Spinal cord (tissue), 10 donors: ENCODE data around the gene SMYD3. TPM values are rescaled to one million over a fixed set of nuclear protein-coding genes. Genes with fewer than 3 reads are reported as not detected.
"Not testable (repeated sequence)": the region's sequence is repeated elsewhere in the genome, so short reads cannot be mapped to it uniquely, and the experiment has no call there.

Experiments
- DNase-seq, 6 donors: peaks; one replicate each; pipeline versions ENCODE4 v3.0.0 to v3.0.0-alpha.2; 2013 to 2015; ENCODE audit warnings: low spot score in 6 of 6, low read depth in 4 of 6
- H3K27ac ChIP-seq: one replicate; pipeline ENCODE4 v1.5.1; 2013; ENCODE audit warnings: low read depth, low read length, control low read depth
- H3K27me3 ChIP-seq: one replicate; pipeline ENCODE4 v1.6.1; 2013; ENCODE audit warnings: low read length; ENCODE audit not compliant: control insufficient read depth, insufficient read depth
- H3K36me3 ChIP-seq: one replicate; pipeline ENCODE4 v1.6.1; 2013; ENCODE audit warnings: low read length; ENCODE audit not compliant: control insufficient read depth, insufficient read depth
- H3K4me1 ChIP-seq: one replicate; pipeline ENCODE4 v1.6.1; 2013; ENCODE audit warnings: low read length; ENCODE audit not compliant: control insufficient read depth, insufficient read depth
- H3K4me3 ChIP-seq: one replicate; pipeline ENCODE4 v1.5.1; 2013; ENCODE audit warnings: low read depth, low read length, control low read depth
- H3K9me3 ChIP-seq: one replicate; pipeline ENCODE4 v1.6.1; 2013; ENCODE audit warnings: low read length; ENCODE audit not compliant: control insufficient read depth, insufficient read depth
- WGBS: methylation state at CpG from one replicate; pipeline ENCODE4 v1.1.5; 2013; ENCODE audit warnings: missing lambda C conversion rate; ENCODE audit not compliant: insufficient coverage; 5-methylcytosine and 5-hydroxymethylcytosine counted together
- polyA plus RNA-seq, 2 donors: library from polyadenylated mRNA; unstranded; fragments of 120-200 nt; gene quantifications; one replicate each; pipeline ENCODE4 v1.2.1, GENCODE V29; 2013; ENCODE audit not compliant: insufficient read length in 2 of 2
- total RNA-seq, 2 donors: library from RNA; depleted of rRNA in 1 of 2; stranded (reverse); fragments of 120-200 nt in 1 of 2; fragments of >200 nt in 1 of 2; gene quantifications; one replicate each; pipeline versions ENCODE4 v1.2.3 to v1.2.4, GENCODE V29; 2013 to 2014
- donor health status: healthy.

The SMYD3 gene
- total and polyA plus RNA-seq, 4 donors: 37.5 to 54.4 (median 49.4) TPM

DNA sequence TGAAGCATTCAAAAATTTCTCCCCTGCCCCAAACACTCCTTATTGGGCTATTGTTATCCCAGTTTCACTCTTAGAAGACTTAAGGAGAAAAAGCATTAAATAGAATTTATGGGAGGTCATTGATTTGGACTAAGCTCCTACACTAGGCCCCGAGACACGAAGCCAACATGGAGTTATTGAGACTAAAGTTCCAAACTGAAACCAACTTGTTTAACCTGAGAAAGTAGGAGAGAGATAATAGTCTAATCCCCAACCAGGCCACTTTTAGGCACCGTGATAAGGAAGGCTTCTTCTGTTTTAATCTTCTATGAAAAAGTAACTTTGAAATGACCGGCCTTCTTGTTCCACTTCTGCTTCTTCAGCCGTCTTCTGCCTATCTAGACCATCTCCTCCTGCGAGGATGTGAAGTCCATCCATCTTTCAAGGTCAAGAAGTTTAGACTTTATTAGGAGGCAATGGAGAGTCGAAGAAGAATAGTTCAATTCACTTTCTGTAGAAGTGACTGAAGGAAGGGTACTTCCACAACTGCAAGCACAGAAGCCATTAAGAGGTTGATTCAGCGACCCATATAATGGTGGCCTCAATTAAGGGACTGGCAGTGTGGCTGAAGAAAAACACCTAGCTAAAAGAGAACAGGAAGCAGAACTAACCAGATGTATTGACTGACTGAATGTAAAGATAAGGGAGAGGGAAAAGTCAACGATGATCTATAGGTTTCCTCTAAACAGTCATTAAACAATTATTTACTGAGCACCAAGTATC, 428.8 kb downstream of the SMYD3 start:
- H3K9me3 ChIP-seq: no peaks in the 10 kb centered on the region
- H3K27me3 ChIP-seq: no peaks in the 10 kb centered on the region
- no peaks in the 10 kb centered on the region for H3K36me3 ChIP-seq
- WGBS: 100% methylated on average over 2 of the region's 9 CpGs
- H3K4me1 ChIP-seq: no peaks in the 10 kb centered on the region
- no peak overlapping the region for H3K27ac ChIP-seq
- no peak overlapping the region for H3K4me3 ChIP-seq
- no peak for DNase-seq

DNA sequence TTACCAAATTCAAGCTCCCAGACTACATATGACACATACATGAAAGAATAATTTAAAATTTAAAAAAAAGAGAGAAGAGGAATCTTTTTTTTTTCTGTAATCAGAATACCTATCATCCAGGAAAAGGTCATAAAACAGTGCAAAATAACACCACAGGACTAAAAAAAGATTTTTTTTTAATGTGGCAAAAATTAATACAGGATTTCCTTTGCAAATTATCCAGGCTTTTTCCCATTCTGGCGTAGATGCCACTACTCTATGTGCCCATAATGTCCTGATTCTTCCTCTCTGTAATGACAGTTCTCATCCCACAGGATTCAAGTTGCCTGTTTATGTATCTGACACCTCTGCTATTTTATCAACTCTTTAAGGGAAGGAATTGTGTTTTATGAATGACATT, 429.6 kb downstream of the SMYD3 start:
- 88% methylated on average over 1 of the region's 1 CpG for WGBS

DNA sequence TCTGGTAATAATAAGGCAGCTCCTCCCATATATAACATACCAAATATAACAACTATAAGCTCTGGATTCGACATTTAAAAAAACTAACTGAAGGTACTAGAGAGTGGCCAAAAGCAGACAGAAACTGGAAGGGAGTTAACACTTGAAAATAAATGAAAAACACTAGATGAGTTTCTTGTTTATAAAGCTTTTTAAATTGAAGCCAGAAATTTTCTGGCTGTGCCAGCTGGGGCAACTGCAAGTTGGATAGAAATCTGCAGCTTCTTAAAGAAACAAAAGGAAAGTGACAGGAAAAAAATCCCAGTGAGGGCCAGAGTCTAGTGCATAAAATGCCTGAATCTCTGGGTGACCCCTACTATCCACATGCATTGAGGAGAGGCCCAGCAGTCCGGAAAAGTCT, 432.7 kb downstream of the SMYD3 start:
- H3K36me3 ChIP-seq: no peaks in the 10 kb centered on the region
- H3K27me3 ChIP-seq: no peaks in the 10 kb centered on the region
- no peaks in the 10 kb centered on the region for H3K9me3 ChIP-seq
- no peak overlapping the region for H3K4me3 ChIP-seq
- H3K4me1 ChIP-seq: peaks cover 3% of the 10 kb centered on the region
- no CpG with 5 or more reads among the region's 2 CpGs for WGBS
- H3K27ac ChIP-seq: no peak overlapping the region
- peak in 1 of 6 donors; percentile 22 for DNase-seq

More for the DNA sequence above, 429.6 kb downstream of the SMYD3 start:
- H3K27ac ChIP-seq: no peak overlapping the region
- H3K36me3 ChIP-seq: no peaks in the 10 kb centered on the region
- no peaks in the 10 kb centered on the region for H3K4me1 ChIP-seq
- H3K4me3 ChIP-seq: no peak overlapping the region
- no peak for DNase-seq
- no peaks in the 10 kb centered on the region for H3K27me3 ChIP-seq
- H3K9me3 ChIP-seq: no peaks in the 10 kb centered on the region

DNA sequence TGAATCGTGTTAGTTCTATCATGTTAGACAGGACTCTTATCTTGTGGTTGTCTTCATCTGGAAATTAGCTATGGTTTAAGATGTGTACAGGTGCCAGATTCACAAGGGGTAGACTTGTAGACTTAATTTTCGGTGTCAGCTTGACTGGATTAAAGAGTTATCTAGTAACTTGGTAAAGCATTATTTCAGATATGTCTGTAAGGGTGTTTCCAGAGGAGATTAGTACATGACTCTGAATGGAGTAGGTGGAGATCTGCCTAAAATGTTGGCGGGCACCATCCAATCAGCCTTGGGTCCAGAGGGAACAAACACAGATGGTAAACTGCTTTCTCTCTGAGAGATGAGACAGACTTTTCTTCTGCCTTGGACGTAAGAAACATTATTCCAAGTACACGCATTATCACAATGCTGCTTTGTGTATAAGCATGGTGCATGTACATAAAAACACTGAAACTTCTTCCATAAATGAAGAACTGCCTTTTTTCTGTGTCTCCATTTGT, 434.6 kb downstream of the SMYD3 start:
- no peaks in the 10 kb centered on the region for H3K9me3 ChIP-seq
- H3K36me3 ChIP-seq: no peaks in the 10 kb centered on the region
- peaks cover 3% of the 10 kb centered on the region for H3K4me1 ChIP-seq
- H3K27me3 ChIP-seq: no peaks in the 10 kb centered on the region
- no peak overlapping the region for H3K4me3 ChIP-seq
- H3K27ac ChIP-seq: no peak overlapping the region
- DNase-seq: peak in 3 of 6 donors; percentile 5 to 83 (median 24)
- 72% methylated on average over 3 of the region's 5 CpGs for WGBS

DNA sequence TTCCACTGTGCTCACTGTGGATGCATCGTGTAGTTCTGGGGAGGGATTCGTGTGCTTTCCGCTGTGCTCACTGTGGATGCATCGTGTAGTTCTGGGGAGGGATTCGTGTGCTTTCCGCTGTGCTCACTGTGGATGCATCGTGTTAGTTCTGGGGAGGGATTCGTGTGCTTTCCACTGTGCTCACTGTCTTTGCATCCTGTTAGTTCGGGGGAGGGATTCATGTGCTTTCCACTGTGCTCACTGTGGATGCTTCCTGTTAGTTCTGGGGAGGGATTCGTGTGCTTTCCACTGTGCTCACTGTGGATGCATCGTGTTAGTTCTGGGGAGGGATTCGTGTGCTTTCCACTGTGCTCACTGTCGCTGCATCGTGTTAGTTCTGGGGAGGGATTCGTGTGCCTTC, 435.1 kb downstream of the SMYD3 start:
- 56% methylated on average over 8 of the region's 15 CpGs for WGBS

DNA sequence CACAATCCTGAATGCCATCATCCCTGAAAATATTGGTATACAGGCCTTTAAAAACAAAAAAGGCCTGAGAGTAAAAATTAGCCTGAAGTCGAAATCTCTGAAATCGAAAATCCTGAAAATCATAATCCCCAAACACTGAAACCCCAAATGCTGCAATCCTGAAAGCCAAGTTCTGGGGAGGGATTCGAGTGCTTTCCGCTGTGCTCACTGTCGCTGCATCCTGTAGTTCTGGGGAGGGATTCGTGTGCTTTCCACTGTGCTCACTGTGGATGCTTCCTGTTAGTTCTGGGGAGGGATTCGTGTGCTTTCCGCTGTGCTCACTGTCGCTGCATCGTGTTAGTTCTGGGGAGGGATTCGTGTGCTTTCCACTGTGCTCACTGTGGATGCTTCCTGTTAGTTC, 435.5 kb downstream of the SMYD3 start:
- not testable (repeated sequence) for DNase-seq, H3K27ac ChIP-seq, H3K9me3 ChIP-seq, H3K27me3 ChIP-seq, H3K4me1 ChIP-seq, H3K4me3 ChIP-seq, H3K36me3 ChIP-seq
- WGBS: 49% methylated on average over 9 of the region's 11 CpGs

More for the DNA sequence above, 435.1 kb downstream of the SMYD3 start:
- DNase-seq, H3K27ac ChIP-seq, H3K27me3 ChIP-seq, H3K4me3 ChIP-seq, H3K9me3 ChIP-seq, H3K4me1 ChIP-seq, H3K36me3 ChIP-seq: not testable (repeated sequence)

DNA sequence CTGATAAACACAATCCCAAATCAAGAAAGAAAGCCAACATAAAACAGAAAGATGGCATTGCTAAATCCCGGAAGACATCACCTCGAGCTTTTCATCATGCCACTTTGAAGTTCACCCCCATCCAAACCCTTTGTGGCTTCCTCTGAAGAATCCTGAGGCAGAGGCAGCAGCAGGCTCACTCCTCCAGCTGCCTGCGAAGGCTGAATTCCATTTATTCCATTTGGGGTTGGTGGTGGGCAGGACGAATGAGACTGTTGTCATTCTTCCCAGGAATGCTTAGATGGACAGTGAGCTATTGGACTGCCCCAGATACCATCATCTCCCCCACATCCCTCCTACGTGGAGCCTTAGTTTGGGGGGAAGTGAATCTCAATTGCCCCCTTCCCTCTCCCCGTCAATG, 437.5 kb downstream of the SMYD3 start:
- Histone ChIP-seq H3K36me3 (no peaks in the 10 kb centered on the region), H3K4me3 (no peak overlapping the region), H3K4me1 (peaks cover 3% of the 10 kb centered on the region), H3K27me3 (no peaks in the 10 kb centered on the region), H3K9me3 (no peaks in the 10 kb centered on the region), H3K27ac (no peak overlapping the region)
- no peak for DNase-seq
- 71% methylated on average over 2 of the region's 6 CpGs for WGBS

DNA sequence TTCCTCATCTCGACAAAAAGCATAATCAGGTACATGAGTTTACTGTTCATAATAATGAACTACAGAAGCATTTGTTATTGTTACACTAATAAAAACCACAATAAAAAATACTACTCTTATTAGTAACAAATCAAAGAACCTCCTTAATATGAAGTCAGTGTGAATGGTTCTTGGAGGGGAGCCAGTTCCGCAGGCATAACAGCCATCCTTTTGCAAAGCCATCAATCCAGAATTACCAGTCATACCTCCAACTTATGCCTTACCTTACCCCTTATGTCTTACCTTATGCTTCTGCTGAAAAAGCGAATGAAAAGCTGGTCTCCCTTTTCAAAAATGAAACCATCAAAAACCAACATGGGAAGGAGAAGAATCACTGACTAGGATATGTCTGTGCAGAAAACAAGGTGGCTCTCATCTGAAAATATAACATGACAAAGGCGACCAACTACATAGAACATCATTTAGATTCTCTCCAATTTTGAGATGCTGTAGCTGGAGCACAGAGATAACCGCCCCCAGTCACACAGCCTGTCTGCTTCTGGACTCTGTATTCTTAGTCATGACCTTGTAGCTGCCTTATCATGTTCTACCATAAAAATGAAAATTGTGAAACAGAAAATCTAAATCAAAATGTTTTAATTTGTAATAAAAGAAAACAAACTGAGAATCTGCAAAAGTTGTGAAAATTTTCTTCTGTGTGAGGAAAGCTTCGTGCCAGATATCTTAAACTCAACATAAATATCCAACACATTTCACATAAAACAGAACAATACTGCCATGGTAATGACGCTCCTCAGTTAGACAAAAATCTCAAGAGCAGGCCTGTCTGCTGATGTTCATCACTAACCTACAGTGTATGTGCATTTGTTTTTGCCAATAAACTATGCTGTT, 438.2 kb downstream of the SMYD3 start:
- Histone ChIP-seq H3K9me3 (no peaks in the 10 kb centered on the region), H3K27me3 (no peaks in the 10 kb centered on the region), H3K27ac (no peak overlapping the region), H3K4me3 (no peak overlapping the region), H3K36me3 (no peaks in the 10 kb centered on the region), H3K4me1 (peaks cover 3% of the 10 kb centered on the region)
- no peak for DNase-seq
- 100% methylated on average over 1 of the region's 7 CpGs for WGBS

DNA sequence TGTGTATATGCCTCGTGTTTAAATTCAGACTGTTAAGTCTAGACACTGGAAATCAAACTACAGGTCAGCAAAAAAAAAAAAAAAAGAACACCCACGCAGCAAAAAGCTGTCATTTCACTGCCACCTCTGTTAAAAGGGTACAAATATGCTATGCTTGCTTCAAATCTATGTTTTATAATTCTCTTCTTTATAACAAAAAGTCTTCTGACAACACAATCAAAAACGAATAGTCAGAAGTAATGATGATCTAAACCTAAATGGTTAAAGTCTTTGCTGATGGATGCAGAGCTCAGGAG, 438.9 kb downstream of the SMYD3 start:
- Histone ChIP-seq H3K36me3 (no peaks in the 10 kb centered on the region), H3K27ac (no peak overlapping the region), H3K4me1 (peaks cover 3% of the 10 kb centered on the region), H3K4me3 (no peak overlapping the region), H3K27me3 (no peaks in the 10 kb centered on the region), H3K9me3 (no peaks in the 10 kb centered on the region)
- no CpG with 5 or more reads among the region's 3 CpGs for WGBS
- no peak for DNase-seq
